Measurements from ENCODE around the gene DCLK3. TPM values are rescaled to one million over a fixed set of nuclear protein-coding genes. Genes with fewer than 3 reads are reported as not detected.

DCLK3 gene
- total RNA-seq, 4 donors from 2014 or later = 0.09 to 0.47 (median 0.12) TPM; not detected in 1

DNA sequence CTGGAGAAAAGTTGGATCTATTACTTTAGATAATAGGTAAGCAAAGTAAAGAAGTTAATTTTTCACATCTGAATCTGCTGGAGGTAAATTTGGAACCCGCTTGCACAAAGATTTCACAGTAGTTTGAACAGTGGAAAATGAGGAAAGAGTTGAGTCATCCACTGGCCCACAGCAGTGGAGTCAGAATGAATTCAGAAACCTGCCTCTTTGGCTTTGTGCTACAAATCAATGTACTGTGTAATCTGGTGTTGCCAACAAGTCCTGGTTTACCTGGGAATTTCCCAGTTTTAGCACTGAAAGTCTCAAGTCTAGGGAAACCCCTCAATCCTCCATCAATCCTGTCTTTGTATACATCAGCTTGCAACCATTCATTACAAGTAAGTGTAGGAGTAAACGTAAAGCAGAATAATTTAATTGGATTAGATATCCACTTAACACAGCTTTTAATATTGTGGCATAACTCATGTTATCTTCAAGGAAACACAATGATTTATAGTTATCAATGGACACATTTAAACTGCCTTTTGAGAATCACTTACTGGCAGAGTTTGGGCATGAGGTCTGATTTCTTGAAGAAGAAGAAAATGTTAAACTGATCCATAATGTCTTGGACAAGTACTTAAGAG lies 100.6 kb downstream of the DCLK3 start:
- TF ChIP-seq, protein P1, sequence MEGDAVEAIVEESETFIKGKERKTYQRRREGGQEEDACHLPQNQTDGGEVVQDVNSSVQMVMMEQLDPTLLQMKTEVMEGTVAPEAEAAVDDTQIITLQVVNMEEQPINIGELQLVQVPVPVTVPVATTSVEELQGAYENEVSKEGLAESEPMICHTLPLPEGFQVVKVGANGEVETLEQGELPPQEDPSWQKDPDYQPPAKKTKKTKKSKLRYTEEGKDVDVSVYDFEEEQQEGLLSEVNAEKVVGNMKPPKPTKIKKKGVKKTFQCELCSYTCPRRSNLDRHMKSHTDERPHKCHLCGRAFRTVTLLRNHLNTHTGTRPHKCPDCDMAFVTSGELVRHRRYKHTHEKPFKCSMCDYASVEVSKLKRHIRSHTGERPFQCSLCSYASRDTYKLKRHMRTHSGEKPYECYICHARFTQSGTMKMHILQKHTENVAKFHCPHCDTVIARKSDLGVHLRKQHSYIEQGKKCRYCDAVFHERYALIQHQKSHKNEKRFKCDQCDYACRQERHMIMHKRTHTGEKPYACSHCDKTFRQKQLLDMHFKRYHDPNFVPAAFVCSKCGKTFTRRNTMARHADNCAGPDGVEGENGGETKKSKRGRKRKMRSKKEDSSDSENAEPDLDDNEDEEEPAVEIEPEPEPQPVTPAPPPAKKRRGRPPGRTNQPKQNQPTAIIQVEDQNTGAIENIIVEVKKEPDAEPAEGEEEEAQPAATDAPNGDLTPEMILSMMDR (IDR thresholded peaks at IDR 0.05) = no peak
- ATAC-seq (ENCODE audit: low FRiP score) = no peak
- DNase-seq (ENCODE audit: low spot score) = no peak

DNA sequence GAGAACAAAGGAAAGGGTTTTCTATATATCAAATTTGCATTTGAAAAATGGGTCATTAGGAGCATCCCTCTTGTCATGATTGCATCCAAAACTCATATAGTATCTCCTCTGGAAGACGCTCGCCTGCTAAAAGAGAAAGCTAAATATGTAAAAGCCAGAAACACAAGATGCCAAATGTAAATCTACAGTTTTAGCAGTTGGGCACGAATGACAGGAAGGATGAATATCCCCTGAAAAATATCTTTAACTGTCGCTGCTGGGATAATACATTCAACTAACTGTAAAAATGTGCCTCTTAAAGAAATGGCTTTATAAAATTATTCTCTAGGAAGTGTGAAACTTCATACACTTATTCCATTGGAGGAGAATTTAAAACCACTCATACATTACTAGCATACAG lies 101.7 kb downstream of the DCLK3 start:
- no peak for DNase-seq (ENCODE audit: low spot score)
- ATAC-seq (ENCODE audit: low FRiP score) = no peak
- TF ChIP-seq, protein P1 (IDR thresholded peaks at IDR 0.05) = no peak

Other genes starting within 250 kb of the DCLK3 start
- gene TRANK1, start 180.5 kb upstream of the DCLK3 start, total RNA-seq = 10 to 100 TPM in 3 of 4 donors, 1 to 10 TPM in 1; 9.4 to 31.5 (median 14.6) TPM
- 10 to 100 TPM in 2 of 4 donors, 1 to 10 TPM in 2; 9.6 to 14.3 (median 10.1) TPM for gene EPM2AIP1, start 228.6 kb upstream of the DCLK3 start, total RNA-seq
- 10 to 100 TPM; 23.2 to 30.3 (median 28.6) TPM for gene MLH1, start 229.0 kb upstream of the DCLK3 start, total RNA-seq